Measurements from ENCODE around the gene RAPGEF5. TPM values are rescaled to one million over a fixed set of nuclear protein-coding genes. Genes with fewer than 3 reads are reported as not detected.
"Not testable (repeated sequence)": the region's sequence is repeated elsewhere in the genome, so short reads cannot be mapped to it uniquely, and the experiment has no call there.

RAPGEF5 gene
- total RNA-seq, 1 experiment from 2014 or later = 16.4 TPM

DNA sequence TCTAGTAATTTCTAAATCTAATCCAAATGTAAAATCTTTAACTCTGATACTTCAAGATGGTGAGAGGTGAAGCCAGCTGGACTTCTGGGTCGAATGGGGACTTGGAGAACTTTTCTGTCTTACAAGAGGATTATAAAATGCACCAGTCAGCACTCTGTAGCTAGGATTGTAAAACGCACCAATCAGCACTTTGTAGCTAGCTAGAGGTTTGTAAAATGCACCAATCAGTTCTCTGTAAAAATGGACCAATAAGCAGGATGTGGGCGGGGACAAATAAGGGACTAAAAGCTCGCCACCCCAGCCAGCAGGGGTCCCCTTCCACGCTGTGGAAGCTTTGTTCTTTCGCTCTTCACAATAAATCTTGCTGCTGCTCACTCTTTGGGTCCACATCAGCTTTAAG lies 278.1 kb downstream of the RAPGEF5 start:
- H3K27me3 ChIP-seq (ENCODE audit: insufficient read depth, low read depth) = peaks cover 77% of the 10 kb centered on the region
- H3K4me3 ChIP-seq; H3K4me2 ChIP-seq; CTCF ChIA-PET; POLR2A ChIA-PET (ENCODE audit: unreplicated experiment); H4K20me1 ChIP-seq (ENCODE audit: insufficient read depth); H3K9me2 ChIP-seq (ENCODE audit: insufficient read depth); H3K4me1 ChIP-seq (replicated peaks; ENCODE audit: insufficient read depth); H3K27ac ChIP-seq; intact Hi-C loops (cut with micrococcal nuclease; ENCODE audit: unreplicated experiment); H2AFZ ChIP-seq; H3K79me2 ChIP-seq (ENCODE audit: low read depth); H3K36me3 ChIP-seq (ENCODE audit: low read depth); DNase-seq; H3F3A ChIP-seq (ENCODE audit: insufficient read depth, low read depth); BruUV-seq (replicated peaks); H3K9me3 ChIP-seq (ENCODE audit: insufficient read depth, low read depth): not testable (repeated sequence)

DNA sequence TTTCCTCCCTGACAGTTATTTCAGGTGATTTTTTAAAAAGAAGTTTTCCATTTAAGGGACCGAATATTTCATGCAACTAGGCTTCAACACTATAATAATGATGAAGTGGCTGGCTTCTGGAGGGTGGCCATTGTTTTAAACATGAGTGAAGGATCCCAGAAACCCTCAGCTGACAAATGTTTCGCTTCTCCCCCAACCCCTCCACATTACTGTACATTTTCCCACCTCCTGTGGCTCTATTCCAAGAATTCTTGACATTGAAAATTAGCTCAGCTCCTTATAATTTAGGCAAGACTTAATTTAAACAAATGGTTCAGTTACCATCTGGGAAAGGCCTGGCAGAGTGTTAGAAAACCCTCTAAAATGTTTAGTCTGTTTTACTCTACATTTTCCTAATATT lies 281.4 kb downstream of the RAPGEF5 start:
- no peak for DNase-seq
- Histone ChIP-seq H2AFZ (no peak overlapping the region), H4K20me1 (ENCODE audit: insufficient read depth) (no peaks in the 10 kb centered on the region), H3K4me3 (no peak overlapping the region), H3K27ac (no peak overlapping the region), H3K36me3 (ENCODE audit: low read depth) (no peaks in the 10 kb centered on the region), H3K9me3 (ENCODE audit: insufficient read depth, low read depth) (peaks cover 8% of the 10 kb centered on the region; the same call in 1 of the 2 replicates), H3K27me3 (ENCODE audit: insufficient read depth, low read depth) (peaks cover 75% of the 10 kb centered on the region), H3F3A (ENCODE audit: insufficient read depth, low read depth) (no peaks in the 10 kb centered on the region), H3K9me2 (ENCODE audit: insufficient read depth) (no peaks in the 10 kb centered on the region), H3K4me2 (no peak overlapping the region), H3K4me1 (replicated peaks; ENCODE audit: insufficient read depth) (no peaks in the 10 kb centered on the region), H3K79me2 (ENCODE audit: low read depth) (no peaks in the 10 kb centered on the region)
- TF ChIP-seq, protein P1, sequence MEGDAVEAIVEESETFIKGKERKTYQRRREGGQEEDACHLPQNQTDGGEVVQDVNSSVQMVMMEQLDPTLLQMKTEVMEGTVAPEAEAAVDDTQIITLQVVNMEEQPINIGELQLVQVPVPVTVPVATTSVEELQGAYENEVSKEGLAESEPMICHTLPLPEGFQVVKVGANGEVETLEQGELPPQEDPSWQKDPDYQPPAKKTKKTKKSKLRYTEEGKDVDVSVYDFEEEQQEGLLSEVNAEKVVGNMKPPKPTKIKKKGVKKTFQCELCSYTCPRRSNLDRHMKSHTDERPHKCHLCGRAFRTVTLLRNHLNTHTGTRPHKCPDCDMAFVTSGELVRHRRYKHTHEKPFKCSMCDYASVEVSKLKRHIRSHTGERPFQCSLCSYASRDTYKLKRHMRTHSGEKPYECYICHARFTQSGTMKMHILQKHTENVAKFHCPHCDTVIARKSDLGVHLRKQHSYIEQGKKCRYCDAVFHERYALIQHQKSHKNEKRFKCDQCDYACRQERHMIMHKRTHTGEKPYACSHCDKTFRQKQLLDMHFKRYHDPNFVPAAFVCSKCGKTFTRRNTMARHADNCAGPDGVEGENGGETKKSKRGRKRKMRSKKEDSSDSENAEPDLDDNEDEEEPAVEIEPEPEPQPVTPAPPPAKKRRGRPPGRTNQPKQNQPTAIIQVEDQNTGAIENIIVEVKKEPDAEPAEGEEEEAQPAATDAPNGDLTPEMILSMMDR (conservative IDR thresholded peaks at IDR 0.05) = no peak
- TF ChIP-seq EZH2 (IDR thresholded peaks at IDR 0.05; ENCODE audit: low read depth) = no peak
- no TSS peak for BruUV-seq (replicated peaks)
- POLR2A ChIA-PET (ENCODE audit: unreplicated experiment) = no interaction called here
- intact Hi-C loops (cut with micrococcal nuclease; ENCODE audit: unreplicated experiment) = no loop called here
- CTCF ChIA-PET = no interaction called here

DNA sequence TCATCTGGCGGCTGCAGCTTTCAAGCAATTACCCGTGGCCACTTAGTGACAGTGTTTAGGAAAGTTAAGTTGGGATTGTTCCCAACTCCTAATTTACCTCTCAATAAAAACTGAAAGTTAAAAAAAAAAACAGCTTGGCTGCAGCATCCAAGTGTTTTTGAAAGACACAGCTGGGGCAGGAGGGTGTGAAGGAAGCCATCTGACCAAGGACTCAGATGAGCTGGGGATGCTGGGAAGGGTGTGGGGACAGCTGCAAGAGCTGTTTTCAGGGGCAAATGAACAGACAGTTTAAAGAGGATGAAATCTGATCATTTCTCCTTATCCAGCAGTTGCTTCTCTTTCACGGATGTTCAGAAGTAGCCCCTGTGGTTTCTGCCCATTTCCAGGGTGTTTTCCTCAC lies 282.1 kb downstream of the RAPGEF5 start:
- no peak overlapping the region for H3K4me2 ChIP-seq
- POLR2A ChIA-PET (ENCODE audit: unreplicated experiment) = no interaction called here

More for the DNA sequence above, 282.1 kb downstream of the RAPGEF5 start:
- Histone ChIP-seq H3K4me3 (no peak overlapping the region), H3K9me3 (ENCODE audit: insufficient read depth, low read depth) (0 out of 2 replicates have a peak, but pooled peaks cover 5% of the 10 kb centered on the region), H3K36me3 (ENCODE audit: low read depth) (no peaks in the 10 kb centered on the region), H3K27ac (no peak overlapping the region), H3K4me1 (replicated peaks; ENCODE audit: insufficient read depth) (no peaks in the 10 kb centered on the region), H3K27me3 (ENCODE audit: insufficient read depth, low read depth) (peaks cover 79% of the 10 kb centered on the region), H3K79me2 (ENCODE audit: low read depth) (no peaks in the 10 kb centered on the region), H4K20me1 (ENCODE audit: insufficient read depth) (no peaks in the 10 kb centered on the region), H2AFZ (no peak overlapping the region), H3F3A (ENCODE audit: insufficient read depth, low read depth) (no peaks in the 10 kb centered on the region), H3K9me2 (ENCODE audit: insufficient read depth) (no peaks in the 10 kb centered on the region)
- BruUV-seq (replicated peaks) = no TSS peak
- intact Hi-C loops (cut with micrococcal nuclease; ENCODE audit: unreplicated experiment) = no loop called here
- TF ChIP-seq EZH2 (IDR thresholded peaks at IDR 0.05; ENCODE audit: low read depth) = no peak
- TF ChIP-seq, protein P1 (conservative IDR thresholded peaks at IDR 0.05) = no peak
- CTCF ChIA-PET = no interaction called here
- no peak for DNase-seq

Other genes with a start within 250 kb of the RAPGEF5 start
- 0.35 TPM in 2 replicates for gene STEAP1B, start 143.0 kb upstream of the RAPGEF5 start, total RNA-seq (2021)